Testis (tissue), 2 donors: ENCODE data around the gene PAPOLA.

ENCODE experiments used
- CTCF ChIP-seq, 3 experiments: fragments of 450-650 bp in 2 of 3; fragments of 200-600 bp in 1 of 3; sonication (generic) in 1 of 3; IDR thresholded peaks; one replicate each; pipeline ENCODE4 v1.5.1; 2016 to 2019; ENCODE audit warnings: antibody characterized with exemption in 3 of 3, mild to moderate bottlenecking in 2 of 3, moderate library complexity in 1 of 3
- POLR2A ChIP-seq: fragments of 450-650 bp; IDR thresholded peaks from one replicate; pipeline ENCODE4 v1.6.1; 2017; ENCODE audit warnings: antibody characterized with exemption, mild to moderate bottlenecking, moderate library complexity

DNA sequence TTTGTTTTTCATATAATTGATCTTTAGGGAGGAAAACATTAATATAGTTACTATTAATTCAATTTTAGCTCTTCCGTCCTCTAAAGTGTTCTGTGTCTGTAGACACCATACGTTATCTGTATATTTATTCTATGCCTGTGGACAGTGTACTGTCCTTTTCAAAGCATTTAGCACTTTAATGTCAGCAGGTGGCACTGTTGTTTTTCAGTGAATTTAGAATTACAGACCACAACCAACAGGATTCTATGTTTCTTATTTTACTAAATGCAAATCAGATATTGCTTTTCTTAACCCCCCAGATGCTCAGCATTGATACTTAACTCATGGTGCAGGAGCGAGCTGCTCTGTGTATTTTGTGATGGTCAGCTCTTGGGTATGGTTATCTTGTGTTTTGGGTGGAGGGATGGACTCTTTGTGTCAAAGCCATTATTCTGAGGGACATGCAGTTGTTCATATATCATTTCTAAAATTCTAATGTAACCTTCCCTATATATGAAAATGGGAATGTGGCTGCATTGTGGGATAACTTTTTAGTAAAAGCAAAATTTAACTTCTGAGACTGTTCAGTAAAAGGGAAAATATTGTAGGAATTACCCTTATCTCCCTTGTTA lies 65.2 kb downstream of the PAPOLA start:
- peak; percentile 29 to 36 (median 31) for TF ChIP-seq CTCF (IDR thresholded peaks at IDR 0.05)
- no peak for TF ChIP-seq POLR2A
